HG03095 (cell line): Measurements from ENCODE around the gene CHID1.

Experiments used
- ATAC-seq: cut with Tn5 transposase; IDR thresholded peaks from one replicate; pipeline ENCODE4 v1.9.1; 2021; ENCODE audit warnings: moderate library complexity; ENCODE audit not compliant: unreplicated experiment

The CHID1 gene

GRCh38 chr11:865462-866430 lies 44.9 kb downstream of the CHID1 start:
- no peak for ATAC-seq

DNA sequence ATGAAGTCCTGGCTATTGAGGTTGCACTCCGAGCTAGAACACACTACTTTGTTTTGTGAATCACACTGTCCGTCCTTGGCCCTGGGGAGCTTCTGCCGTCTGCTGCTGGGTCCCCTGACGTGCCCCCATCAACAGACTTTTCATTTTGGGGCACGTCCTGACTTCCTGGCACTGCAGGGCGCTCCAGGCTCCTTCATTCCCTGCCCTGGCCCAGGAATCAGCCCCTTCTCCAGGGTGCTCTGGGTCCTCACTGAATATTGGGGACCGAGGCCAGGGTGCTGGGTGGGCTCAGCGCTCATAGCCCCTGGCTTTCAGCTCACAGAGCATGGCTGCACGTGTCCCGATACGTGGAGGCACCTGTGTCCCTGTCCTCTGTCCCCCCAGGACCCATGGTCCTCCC lies 45.7 kb downstream of the CHID1 start:
- ATAC-seq, result no peak

- ATAC-seq, result no peak
Observed at GRCh38 chr11:863910-864827, 46.4 kb downstream of the CHID1 start.

DNA sequence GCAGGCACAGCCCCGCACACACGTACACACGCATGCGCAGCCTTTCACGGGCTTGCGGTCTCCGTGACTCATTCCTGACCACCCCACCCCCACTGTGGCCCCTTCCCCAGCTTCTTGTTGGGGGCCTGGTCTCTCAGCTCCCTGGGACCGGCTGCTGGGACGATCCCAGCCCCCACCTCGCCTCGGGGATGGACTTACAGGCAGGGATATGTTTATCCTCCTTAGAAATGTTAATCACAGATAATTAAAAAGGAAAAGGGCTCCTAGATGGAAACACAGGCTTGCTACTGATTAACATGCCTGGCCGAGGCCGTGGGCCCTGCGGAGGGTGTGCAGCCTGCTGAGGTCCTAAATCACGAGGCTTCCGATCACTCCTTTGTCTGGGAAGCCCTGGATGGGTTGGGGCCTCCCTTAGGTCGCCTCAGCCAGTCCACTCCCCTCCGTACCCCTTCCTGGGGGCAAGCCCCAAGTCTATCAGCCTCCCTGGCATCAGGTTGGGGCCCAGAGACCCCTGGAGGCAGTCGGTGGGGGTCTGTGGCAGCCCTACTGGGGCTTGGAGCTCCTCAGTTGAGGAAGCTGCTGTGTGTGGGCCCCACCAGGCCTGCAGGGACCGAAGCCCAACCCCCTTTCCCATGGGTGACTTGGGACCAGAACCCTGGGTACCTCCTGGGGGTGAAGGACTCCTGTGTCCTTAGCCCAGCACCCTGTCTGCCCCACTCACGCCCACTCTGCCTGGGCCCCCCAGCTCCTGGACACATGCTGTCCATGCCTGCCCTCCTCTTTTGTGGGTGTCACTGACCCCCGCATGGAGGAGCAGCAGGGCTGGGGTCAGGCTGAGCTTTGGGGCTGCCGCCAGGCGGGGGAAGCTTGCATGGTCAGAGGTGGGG lies 47.3 kb downstream of the CHID1 start:
- no peak for ATAC-seq

- ATAC-seq, result no peak
Observed at GRCh38 chr11:862696-863022, 48.0 kb downstream of the CHID1 start.

DNA sequence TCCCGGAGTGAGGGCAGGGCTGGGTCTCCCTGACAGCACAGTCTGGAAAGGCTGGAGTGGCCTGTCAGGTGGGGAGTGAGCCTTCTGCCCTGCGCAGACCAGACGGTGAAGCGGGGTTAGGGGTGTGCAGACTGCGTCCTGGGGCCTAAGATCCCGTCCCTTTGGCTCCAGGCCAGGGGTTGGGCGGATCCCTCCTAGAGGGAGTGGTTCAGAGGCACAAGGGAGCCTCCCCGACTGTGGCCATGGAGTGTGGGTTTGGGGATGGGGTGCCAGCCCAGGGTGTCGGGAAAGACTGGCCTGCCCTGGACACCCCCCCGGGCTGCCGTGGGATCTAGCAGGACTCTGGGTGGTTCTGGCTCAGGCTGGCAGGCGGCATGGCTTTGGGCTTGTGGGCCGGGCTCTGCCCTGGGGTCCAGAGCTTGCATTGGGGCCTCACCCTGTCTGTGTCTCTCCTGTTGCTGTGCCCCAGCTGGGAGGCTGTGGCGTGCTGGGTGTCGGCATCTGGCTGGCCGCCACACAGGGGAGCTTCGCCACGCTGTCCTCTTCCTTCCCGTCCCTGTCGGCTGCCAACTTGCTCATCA lies 48.4 kb downstream of the CHID1 start:
- ATAC-seq, result no peak

DNA sequence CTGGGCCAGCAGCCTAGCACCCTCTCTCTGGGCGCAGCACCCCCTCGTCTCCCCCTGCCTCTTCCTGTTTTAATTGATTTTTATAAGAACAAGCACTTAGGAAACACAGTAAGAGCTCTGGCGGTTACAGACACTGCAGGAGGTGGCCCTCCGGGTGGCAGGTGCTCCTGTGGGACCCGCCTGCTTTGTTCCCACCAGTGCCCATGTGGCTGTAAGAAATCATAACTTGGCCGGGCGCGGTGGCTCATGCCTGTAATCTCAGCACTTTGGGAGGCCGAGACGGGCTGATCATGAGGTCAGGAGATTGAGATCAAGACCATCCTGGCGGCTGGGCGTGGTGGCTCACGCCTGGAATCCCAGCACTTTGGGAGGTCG lies 49.5 kb downstream of the CHID1 start:
- ATAC-seq, result no peak

DNA sequence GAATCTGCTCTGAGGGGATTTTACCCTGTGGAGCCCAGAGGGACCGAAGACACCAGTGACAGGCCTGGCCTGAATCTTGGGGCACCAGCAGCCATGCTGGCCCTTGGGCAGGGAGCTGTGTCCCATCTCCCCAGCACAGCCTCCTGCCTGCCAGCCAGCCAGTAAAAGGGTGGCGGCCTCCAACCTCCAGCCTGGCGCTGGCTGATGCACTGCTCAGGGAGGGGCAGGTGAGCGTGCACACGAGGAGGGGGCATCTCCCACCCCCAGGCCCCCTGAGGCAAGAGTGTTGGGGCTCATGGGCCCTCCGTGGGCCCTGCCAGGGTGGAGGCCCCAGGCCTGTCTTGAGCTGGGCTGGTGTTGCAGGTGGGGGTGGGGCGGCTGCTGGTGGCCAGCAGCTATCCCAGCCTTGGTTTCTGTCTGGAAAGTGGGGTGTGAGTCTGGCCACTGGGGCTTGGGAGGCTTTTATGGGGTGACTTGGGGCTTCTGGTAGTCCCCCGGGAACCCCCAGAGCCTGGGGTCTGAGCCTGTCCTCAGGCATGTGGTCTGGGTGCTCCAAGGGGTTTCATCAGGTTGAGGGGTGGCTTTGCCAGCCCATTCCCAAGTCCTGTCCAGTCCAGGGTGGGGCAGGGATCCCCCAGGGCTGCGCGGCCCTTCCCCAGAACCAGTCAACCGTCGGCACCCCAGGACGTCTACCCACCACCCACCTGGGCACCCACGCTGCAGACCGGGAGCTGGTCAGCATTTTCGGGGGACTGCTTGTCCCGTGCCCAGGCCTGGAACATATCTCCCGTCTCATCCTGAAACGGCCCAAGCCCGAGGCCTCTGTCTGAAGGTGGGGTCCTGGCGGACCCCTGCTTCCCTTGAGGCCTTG lies 50.1 kb downstream of the CHID1 start:
- no peak for ATAC-seq

GRCh38 chr11:859394-860131 lies 51.0 kb downstream of the CHID1 start:
- no peak for ATAC-seq

- ATAC-seq, result no peak
Observed at GRCh38 chr11:858762-859339, 51.8 kb downstream of the CHID1 start.

- no peak for ATAC-seq
Observed at GRCh38 chr11:858053-858761, 52.4 kb downstream of the CHID1 start.

GRCh38 chr11:856397-856796 lies 54.2 kb downstream of the CHID1 start:
- no peak for ATAC-seq

DNA sequence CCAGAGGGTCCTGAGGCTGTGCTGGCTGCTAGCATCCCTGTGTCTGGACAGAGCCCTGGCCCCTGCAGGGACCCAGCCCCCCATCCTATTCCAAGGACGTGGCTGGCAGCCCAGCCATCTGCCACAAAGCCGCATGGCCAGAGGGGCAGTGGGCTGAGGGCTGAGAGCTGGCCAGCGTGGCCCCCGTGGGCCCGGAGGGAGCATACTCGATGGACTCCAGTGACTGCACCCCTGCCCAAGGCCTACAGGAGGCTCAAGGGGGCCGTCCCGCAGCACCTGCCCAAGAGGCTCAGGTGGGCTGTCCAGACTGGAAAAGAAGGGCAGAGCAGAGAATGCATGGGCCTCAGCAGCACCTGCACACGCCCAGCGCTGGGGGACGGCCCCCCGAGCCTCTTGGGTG lies 54.8 kb downstream of the CHID1 start:
- no peak for ATAC-seq

- ATAC-seq, result no peak
Observed at GRCh38 chr11:855330-855674, 55.3 kb downstream of the CHID1 start.

- ATAC-seq, result no peak
Observed at GRCh38 chr11:854601-855329, 55.8 kb downstream of the CHID1 start.

GRCh38 chr11:853682-854448 lies 56.7 kb downstream of the CHID1 start:
- no peak for ATAC-seq

- ATAC-seq, result no peak
Observed at GRCh38 chr11:852762-853161, 57.8 kb downstream of the CHID1 start.
